Activated naive CD4-positive, alpha-beta T cell treated with anti-CD3 and anti-CD28 coated beads, Interleukin-2, amount 50 U/mL, for 16 hours (primary cell): Measurements from ENCODE around the gene NFATC1.
A peak's percentile ranks its signal among the peaks of the same experiment; 100 is the strongest.

Experiments
- DNase-seq: peaks from one replicate; pipeline ENCODE4 v3.0.0-alpha.2; 2020

NFATC1 gene

DNA sequence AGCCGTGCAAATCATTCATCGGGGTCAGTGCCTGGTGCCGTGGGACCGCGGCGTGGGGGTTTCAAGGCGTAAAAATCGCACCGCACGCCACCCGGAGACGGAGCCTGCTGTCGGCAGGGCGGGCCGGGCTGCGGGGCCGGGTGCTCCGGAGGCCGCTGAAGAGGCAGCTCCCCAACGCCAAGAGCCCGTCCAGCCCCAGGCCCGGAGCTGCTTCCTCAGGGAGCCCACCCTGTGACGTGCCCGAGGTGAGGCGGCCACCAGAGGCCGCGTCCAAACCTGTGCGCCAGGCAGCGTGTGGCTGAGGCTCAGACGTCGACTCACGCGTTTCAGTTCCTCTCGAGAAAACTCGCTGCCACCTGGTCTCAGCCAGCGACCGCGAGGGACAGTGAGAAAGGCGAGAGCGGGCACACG is 98.1 kb downstream of the NFATC1 start:
- DNase-seq = peak; percentile 8

DNA sequence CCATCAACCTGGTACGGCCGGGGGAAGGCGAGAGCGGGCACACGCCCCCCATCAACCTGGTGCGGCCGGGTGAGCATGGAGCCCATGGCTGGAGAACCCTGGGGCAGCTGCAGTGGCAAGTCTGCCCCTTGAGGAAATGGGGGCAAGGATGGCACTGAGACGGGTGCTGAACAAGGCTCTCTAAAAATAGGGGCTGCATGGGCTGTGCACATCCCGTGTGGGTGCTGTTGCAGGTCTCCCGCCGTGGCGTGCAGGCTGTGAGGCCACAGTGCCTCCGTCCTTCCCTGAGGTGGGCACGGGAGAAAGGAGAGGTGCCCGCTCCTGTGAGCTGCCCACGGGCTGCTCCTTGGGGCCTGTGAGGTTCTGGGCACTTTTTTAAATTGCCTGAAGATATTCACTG is 99.2 kb downstream of the NFATC1 start:
- peak; percentile 5 for DNase-seq

DNA sequence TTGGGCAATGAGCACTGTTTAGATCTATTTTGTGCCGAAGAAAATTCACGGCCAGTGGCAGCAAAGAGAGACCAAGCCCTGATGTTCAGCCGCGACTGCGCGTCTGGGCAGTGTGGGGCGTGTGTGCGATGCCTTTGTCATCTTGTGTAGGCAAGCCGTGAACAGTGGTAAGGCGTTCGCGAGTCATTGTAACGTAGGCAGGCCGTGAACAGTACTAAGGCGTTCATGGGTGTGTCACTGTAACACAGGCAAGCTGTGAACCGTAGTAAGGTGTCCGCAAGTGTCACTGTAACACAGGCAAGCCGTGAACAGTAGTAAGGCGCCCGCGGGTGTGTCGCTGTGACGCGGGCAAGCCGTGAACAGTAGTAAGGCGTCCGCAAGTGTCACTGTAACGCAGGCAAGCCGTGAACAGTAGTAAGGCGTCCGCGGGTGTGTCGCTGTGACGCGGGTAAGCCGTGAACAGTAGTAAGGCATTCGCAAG is 99.9 kb downstream of the NFATC1 start:
- peak; percentile 9 for DNase-seq

DNA sequence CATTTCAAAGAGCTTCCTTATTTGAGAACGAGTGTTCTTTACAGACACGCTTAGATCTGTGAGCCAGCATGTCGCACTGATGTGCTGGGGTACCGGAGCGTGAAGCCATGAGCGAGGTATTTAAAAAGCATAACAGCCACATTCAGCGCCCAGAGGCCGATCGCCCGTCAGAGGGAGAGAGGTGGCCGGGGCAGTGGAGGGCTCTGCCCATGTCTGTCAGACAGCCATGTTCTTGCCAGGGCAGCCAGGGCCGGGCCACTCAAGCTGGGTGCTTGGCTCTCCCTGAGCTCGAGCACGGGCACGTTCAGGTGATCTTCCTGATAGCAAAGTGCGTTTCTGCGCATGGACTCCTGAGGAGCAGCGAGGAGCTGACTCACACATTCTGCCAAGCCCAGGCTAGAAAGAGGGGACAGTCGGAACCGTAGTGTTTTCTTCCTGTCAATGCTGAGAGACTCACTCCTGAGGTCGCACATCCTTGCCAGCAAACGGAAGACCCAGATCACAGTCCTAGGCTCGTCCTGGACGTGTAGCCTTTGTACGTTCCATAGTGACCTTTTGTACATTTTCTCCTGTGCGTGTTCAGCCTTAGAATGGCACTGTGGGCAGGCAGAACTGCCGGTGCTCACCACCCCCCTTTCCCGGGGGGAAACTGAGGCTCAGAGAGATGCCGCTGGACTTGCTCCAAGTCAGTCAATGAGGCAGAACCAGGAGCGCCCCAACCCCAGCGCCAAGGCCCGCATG is 100.7 kb downstream of the NFATC1 start:
- DNase-seq = peak; percentile 10

DNA sequence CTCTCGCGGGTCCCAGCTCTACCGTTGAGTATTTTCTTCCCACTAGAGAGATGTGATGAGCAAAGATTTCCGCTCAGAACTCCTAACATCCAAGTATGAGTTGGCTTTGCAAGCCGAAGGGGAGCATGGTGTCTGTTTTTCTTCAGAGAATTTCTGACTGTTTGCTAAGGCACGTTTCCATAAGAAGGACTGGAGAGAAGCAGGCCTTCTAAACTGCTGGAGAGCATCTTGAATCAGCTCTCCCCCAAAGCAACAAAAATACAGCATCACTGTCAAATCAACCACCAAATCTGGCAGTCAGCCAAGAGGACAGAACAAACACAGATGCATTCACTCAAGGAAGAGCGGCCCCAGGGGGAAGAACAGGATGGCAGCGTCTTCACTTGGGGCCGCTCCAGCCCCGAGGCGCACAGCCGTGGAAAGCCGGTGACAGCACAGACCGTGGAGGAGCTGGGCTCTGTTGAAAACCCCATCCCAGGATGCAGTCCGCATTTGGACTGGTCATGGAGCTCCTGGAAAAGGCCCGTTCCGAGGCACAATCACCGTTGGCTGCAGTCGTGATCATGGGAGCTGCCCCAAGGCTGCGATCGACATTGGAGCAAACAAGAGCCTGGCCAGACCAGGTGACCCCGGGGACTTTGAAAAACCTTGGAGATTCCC is 101.4 kb downstream of the NFATC1 start:
- DNase-seq = peak; percentile 9

DNA sequence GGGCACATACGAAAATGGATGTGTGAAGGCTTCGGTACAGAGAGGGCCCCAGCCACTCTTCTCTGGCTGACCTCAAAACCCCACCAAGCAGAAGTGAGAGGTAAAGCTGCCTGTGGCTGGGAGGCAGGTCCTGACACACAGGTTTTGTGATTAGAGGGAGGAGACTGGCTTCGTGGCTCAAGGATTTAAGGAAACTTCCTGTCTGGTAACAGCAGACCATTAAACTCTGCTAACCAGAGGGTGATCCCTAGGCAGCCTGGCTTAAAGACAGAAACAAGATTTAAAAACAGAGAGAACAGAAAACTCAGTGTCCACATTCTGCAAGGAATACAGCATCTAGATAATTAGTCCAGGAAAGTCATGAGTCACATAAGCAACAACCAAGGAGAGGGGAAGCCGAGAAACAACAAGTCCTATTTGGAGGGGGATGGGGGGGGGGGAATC is 101.9 kb downstream of the NFATC1 start:
- no peak for DNase-seq

DNA sequence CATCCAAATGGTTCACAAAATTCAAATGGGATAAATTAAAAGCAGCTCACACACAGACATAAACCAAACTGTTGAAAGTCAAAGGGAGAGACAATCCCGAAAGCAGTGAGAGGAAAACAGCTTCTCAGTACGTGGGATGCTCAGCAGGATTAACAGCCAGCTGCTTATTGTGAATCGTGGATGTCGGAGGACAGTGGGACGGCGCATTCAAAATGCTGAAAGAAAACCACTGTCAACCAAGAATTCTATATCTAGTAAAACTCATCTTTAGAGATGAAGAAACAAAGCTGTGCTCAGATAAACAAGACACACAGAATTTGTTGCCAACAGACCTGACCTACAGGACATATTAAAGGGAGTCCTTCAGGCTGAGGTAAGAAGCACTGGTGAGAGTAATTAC is 102.9 kb downstream of the NFATC1 start:
- no peak for DNase-seq

DNA sequence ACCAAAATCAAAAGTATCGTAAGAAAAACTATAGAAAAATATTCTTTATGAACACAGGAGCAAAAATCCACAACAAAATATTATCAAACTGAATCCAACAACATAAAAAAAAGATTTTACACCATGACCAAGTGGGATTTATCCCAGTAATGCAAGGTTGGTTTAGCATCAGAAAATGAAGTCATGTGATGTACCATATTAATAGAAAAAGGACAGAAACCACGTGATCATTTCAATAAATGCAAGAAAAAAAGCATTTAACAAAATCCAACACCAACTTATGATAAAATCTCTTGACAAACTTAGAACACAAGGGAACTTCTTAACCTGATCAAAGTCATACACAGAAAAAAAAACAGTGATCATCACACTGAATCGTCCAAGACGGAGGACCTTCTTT is 105.3 kb downstream of the NFATC1 start:
- DNase-seq = no peak

DNA sequence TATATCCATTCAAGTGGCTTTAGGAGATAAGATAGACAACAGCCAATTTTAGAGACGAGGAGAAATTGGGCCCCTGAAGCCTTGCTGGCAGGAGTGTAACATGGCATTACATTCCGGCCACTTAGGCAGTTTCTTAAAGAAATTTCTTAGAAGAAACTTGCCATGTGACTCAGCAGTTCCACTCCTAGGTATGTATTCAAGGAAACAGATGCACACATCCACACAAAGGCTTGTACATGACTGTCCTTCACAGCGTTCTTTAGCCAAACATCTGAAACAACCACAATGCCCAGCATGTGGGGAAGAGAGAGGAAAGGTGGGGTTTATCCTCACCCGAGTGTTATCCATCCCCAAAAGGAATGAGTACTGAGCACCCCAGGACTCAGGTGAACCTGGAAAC is 107.1 kb downstream of the NFATC1 start:
- no peak for DNase-seq

DNA sequence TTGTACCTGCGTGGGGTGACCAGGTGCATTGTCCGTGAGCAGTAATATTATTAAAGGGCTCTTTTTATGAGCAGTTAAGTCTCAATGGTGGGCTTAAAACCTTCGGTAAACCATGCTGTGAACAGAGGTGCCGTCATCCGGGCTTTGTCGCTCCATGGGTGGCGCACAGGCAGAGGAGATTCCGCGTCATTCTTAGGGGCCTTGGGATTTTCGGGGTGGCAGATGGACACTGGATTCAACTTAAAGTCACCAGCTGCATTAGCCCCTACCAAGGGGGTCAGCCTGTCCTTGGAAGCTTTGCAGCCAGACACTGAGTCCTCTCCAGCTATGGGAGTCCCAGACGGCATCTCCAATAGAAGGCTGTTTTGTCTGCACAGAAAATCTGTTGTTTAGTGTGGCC is 107.7 kb downstream of the NFATC1 start:
- peak; percentile 4 for DNase-seq

DNA sequence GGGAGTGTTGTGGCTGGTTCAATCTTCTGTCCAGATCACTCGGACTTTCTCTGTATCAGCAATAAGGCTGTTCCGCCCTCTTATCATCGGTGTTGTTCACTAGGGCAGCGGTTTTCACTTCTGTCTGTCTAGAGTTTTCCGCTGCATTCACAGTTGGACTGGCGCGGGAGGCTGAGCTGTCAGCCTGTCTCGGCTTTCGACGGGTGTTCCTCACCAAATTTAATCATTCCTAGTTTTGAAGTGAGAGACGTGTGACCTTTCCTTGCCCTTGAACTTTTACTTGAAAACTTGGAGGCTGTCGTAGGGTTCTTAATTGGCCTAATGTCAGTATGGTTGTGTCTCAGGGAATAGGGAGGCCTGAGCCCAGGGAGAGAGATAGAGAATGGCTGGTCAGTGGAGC is 108.3 kb downstream of the NFATC1 start:
- peak; percentile 6 for DNase-seq

DNA sequence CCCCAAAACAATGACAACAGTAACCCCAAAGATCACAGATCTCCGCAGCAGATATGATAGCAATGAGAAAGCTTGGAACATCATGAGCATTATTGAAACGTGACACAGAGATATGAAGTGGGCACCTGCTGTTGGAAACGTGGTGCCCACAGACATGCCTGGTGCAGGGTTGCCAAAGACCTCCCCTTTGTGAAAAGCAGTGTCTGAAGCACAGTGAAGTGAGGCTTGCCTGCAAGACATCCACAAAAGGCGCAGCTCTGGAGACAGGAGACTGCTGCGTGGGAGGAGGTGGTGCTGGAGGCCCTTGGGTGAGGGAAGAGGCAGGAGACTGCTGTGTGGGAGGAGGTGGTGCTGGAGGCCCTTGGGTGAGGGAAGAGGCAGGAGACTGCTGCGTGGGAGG is 108.8 kb downstream of the NFATC1 start:
- DNase-seq = peak; percentile 22

DNA sequence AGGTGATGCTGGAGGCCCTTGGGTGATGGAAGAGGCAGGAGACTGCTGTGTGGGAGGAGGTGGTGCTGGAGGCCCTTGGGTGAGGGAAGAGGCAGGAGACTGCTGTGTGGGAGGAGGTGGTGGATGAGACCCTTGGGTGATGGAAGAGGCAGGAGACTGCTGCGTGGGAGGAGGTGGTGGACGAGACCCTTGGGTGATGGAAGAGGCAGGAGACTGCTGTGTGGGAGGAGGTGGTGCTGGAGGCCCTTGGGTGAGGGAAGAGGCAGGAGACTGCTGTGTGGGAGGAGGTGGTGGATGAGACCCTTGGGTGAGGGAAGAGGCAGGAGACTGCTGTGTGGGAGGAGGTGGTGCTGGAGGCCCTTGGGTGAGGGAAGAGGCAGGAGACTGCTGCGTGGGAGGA is 109.7 kb downstream of the NFATC1 start:
- peak; percentile 7 for DNase-seq

DNA sequence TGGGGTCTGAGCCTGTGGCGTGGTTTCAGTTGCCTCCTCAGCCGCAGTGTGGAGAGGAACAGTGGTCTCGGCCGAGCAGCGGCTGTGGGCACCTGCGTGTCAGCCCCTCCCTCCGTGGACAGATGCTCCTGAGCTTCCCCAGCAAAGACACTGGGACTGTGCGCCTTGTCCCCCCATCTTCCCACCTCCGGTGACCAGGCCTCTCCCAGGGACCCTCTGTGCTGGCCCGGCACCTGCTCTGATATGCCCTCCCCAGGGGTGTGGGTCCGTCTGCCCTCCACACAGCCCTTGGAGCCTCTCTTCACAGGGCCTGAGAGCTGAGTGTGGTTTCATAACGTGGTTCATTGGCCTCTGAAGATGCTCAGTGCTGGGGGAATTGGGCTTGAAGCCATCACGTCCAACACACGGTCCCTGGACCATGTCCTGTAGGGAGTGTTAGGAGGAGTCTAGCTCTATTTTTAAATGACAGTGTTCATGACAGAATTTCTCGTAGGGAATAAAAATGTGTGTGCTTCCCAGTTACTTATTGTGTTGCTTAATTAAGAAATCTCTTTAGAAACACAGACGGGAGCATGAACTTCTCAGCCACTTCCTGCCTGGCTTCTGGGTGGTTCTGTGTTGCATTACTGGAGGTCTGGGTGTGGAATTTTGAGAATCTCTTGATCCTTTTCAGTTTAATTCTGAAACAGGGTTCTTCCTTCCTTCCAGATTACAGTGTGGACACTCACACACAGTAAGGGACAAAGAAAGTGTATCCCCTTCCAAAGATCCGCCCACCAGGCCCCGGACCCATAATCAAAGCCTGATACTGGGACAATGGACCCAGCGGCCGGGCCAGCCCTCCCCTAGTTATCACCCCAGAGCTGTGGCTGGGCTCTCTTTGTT is 110.7 kb downstream of the NFATC1 start:
- DNase-seq = peak; percentile 9

DNA sequence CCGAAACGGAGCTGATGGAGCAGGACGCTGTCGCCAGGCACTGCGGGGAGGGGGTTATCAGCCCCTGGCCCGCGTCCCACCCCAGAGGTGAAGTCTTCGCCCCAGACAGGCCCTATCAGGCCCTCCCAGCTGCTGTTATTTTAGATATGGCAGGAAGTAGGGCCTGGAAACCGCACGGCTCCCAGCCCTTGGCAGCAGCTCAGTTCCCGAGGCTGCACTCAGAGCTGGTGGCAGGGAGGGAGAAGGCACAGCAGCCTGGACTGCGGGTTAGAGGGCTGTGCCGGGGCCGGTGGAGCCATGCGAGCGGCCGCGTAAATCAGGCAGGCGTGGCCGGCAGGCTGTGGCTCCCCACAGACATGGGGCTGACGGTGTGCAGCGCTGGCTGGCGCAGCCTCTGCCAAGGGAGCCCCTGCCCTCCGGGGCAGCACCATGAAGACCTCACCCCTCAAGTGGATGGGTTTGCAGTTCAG is 111.4 kb downstream of the NFATC1 start:
- peak; percentile 25 for DNase-seq

DNA sequence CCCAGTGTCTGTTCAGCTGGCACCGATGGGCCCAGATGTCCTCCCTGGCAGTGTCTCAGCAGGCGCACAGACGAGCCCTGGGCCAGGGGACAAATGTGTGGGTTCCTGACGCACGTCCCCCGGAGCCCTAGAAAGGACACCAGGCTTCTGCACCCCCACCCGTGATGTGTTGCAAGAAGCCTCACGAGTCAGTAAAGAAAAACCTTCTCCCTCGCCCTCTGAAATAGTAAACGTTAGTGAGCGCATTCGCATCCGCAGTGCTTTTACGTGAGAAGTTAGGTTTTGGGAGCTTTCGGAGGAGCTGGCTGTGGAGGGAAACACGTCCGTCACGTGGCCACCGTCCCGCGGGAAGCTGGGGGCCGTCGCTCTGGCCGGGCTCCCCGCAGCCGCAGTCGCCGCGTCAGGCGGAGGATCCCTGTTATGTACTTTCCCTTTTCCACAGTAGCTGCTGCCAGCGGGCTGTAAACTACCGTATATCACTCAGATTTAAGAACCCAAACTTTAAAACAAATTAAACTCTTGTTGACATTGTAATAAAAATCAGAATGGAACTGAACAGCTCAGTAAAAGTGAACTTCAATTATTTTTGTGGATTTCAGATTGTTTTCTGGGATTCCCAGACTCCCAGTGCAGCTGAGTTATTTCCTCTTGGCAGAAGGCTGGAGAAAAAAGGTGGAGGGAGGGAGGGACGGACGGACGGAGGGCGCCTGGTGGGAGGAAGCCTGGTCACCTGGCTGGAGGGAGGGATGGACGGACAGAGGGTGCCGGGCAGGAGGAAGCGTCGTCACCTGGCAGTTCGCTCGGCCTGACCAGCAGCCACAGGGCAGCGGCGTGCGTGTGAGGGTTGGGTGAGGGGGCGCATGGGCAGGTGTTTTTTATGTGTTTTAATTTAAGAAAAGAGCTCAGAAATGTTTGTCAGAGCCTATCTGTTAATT is 112.1 kb downstream of the NFATC1 start:
- peak; percentile 41 for DNase-seq

DNA sequence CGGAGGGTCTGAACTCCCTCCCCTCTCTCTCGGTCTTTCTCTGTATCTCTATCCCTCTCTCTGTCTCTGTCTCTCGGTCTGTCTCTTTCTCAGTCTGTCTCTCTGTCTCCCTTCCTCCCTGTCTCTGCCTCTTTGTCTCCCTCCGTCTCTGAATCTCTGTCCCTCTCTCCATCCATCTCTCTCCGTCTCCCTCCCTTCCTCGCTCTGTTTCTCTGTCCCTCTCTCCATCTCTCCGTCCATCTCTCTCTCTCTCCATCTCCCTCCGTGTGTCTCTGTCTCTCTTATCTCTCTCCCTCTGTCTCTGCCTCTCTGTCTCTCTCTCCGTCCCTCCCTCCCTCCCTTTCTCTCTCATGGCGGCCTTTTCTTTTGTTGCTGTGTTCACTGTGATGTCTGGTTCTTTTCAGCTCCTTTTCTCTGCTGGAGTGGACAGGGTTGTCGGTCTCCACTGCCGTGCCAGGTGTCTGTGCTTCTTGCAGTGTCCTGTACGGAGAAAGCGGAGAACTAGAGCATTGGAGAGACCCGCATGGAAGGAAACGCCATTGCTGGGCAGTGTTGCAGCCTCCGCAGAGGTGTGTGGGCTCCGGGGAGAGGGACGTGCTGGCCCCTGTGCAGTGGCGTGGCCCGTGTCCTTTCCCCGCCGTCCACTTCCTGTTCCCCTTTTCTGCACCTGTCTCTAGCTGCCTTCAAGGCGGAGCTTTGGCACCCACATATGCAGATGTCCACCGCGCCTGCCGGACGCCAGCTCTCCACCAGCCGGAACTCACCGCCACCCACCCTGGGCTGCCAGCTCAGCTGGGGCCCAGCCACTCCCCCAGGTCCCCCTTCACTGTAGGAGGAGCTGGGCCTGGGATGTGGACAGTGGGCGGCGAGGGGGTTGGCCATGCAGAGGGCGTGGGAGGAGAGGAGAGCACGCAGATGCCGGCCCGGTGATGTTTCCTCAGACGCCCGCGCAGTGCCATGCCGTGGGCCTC is 113.1 kb downstream of the NFATC1 start:
- DNase-seq = peak; percentile 6

DNA sequence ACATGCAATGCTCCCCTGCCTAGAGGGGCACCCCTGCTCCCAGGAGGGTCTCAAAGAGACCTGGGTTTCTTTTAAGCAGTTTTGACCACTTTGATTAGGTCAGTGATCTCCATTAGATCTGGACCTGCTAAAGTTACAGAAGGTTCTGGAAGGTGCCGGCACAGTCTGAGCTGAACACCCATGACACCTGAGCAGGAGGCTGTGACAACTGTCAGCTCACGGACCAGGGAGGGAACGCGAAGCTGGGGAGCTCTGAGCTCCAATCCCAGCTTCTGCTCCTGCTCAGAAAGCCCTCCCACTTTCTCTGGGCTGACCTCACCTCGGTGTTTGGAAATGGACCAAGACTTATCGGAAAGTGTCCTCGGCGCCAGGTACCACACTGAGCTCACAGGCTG is 113.8 kb downstream of the NFATC1 start:
- no peak for DNase-seq

DNA sequence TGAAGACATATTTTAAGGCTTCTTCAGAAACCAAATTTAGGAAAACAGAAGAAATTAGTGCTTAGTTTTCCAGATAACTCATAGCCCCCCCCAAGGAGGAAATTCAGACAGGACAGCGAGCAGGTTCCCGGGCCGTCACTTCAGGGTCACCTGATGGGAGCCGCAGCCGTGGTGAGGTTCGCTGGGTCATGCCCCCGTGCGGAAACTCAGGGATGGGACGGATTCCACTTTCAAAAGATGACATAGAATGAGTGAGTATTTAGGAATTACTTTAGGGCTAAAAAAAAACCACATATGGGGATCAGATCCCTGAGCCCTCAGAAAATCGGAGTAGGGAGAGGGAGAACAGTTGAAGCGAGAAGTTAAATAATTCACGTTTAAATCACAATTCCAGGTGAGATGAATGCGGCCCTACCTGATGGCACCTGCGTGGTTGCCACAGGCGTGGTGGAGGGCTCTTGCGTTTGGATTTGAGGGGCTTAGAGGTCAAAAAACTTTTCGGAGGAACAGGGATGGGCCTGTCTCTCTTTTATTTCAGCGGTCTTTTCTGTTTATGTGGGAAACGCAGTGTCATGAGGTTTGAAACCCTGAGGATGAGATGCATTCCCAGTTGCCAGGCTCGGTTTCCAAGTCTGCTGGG is 114.4 kb downstream of the NFATC1 start:
- no peak for DNase-seq

DNA sequence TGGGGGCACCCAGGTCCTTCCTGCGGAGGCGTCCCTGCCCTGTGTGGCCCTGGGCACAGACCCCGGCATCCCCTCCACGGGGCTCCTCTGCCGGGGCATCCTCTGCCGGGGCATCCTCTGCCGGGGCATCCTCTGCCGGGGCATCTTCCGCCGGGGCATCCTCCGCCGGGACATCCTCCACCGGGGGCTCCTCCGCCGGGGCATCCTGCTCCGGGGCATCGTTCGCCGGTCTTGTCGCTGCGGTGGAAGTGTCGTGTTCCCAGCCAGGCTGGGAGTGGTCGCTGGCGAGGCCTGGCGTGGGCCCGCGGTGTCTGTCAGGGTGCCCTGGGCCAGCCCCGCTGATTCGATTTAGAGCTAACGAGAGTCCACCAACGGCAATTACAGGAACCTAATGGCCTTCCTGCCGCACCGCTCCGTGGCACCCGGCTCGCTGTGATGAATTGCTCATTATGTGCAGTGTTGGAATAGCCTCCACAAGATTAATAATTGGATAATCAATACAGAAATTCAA is 115.1 kb downstream of the NFATC1 start:
- DNase-seq = peak; percentile 9
